Ovary (tissue), 3 donors: ENCODE results near the gene HMMR.

ENCODE experiments used
- EP300 ChIP-seq: sonication (generic); formaldehyde crosslinking; IDR thresholded peaks from one replicate; pipeline ENCODE4 v1.6.1; 2017; ENCODE audit warnings: antibody characterized with exemption
- POLR2A ChIP-seq: fragments of 450-650 bp; IDR thresholded peaks from one replicate; pipeline ENCODE4 v1.6.1; 2017; ENCODE audit warnings: antibody characterized with exemption, mild to moderate bottlenecking, moderate library complexity
- TF ChIP-seq, protein P1 (sequence below), 3 donors: fragments of 450-650 bp in 2 of 3; fragments of 200-600 bp in 1 of 3; IDR thresholded peaks; one replicate each; pipeline versions ENCODE4 v1.5.1 to v1.8.0; 2016 to 2022; ENCODE audit warnings: antibody characterized with exemption in 3 of 3, mild to moderate bottlenecking in 1 of 3
- donor health status: DM: no; HTN: no; CAD: no.

DNA sequence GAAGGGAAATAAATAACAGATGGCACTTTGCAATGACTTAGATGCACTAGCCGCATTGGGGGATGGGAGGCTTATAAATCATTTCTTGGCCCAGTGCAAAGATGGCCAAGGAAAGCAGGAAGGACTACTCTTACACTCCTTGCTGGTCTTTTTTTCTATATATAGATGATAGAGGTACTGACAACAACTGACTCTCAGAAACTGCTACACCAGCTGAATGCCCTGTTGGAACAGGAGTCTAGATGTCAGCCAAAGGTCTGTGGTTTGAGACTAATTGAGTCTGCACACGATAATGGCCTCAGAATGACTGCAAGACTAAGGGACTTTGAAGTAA, 21.4 kb upstream of the HMMR start:
- TF ChIP-seq, protein P1, sequence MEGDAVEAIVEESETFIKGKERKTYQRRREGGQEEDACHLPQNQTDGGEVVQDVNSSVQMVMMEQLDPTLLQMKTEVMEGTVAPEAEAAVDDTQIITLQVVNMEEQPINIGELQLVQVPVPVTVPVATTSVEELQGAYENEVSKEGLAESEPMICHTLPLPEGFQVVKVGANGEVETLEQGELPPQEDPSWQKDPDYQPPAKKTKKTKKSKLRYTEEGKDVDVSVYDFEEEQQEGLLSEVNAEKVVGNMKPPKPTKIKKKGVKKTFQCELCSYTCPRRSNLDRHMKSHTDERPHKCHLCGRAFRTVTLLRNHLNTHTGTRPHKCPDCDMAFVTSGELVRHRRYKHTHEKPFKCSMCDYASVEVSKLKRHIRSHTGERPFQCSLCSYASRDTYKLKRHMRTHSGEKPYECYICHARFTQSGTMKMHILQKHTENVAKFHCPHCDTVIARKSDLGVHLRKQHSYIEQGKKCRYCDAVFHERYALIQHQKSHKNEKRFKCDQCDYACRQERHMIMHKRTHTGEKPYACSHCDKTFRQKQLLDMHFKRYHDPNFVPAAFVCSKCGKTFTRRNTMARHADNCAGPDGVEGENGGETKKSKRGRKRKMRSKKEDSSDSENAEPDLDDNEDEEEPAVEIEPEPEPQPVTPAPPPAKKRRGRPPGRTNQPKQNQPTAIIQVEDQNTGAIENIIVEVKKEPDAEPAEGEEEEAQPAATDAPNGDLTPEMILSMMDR (IDR thresholded peaks at IDR 0.05): no peak
- no peak for TF ChIP-seq EP300
- no peak for TF ChIP-seq POLR2A
